Measurements from ENCODE around the gene CAPN12.

CAPN12 gene

GRCh38 chr19:38726284-38726673 lies 18.0 kb downstream of the CAPN12 start:
- no peak for DNase-seq (ENCODE audit: low read depth)

DNA sequence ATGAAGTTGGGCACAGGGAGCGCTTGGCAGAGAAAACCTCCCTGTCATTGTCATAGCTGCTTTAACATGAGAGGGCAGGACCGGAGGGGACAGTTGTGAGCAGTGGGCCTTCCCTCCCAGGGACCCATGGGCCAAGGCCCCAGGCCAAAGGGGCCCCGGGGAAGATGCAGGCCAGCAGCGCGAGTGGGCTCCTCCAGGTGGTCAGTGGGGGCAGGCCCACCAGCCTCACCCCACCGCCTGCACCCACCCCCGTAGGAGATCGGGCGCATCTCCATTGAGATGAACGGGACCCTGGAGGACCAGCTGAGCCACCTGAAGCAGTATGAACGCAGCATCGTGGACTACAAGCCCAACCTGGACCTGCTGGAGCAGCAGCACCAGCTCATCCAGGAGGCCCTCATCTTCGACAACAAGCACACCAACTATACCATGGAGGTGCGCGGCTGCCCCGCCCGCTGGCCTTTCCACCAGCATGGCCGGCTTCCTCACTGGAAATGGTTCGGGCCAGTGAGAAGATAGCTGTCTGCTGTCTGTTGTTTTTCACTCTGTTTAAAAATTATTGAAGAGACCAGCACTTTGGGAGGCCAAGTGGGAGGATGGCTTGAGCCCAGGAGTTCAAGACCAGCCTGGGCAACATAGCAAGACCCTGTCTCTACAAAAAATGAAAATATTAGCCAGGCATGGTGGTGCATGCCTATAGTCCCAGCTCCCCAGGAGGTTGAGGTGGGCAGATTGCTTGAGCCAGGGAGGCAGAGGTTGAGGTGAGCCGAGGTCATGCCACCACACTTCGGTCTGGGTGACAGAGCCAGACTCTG lies 18.6 kb downstream of the CAPN12 start:
- DNase-seq (ENCODE audit: low read depth), result no peak

- DNase-seq (ENCODE audit: low read depth), result no peak
Observed at GRCh38 chr19:38723990-38724854, 20.1 kb downstream of the CAPN12 start.

DNA sequence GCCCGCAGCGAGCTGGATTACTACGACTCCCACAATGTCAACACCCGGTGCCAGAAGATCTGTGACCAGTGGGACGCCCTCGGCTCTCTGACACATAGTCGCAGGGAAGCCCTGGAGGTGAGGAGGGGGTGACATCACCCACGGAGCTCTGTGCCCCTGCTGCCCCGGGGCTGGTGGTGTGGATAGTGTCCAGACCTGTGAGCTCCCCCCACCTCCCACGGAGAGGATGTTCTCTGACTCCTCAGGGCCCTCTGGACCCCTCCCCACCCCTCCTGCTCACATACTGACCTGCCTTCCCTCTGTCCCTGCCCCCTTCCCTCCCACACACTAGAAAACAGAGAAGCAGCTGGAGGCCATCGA lies 20.7 kb downstream of the CAPN12 start:
- no peak for DNase-seq (ENCODE audit: low read depth)

DNA sequence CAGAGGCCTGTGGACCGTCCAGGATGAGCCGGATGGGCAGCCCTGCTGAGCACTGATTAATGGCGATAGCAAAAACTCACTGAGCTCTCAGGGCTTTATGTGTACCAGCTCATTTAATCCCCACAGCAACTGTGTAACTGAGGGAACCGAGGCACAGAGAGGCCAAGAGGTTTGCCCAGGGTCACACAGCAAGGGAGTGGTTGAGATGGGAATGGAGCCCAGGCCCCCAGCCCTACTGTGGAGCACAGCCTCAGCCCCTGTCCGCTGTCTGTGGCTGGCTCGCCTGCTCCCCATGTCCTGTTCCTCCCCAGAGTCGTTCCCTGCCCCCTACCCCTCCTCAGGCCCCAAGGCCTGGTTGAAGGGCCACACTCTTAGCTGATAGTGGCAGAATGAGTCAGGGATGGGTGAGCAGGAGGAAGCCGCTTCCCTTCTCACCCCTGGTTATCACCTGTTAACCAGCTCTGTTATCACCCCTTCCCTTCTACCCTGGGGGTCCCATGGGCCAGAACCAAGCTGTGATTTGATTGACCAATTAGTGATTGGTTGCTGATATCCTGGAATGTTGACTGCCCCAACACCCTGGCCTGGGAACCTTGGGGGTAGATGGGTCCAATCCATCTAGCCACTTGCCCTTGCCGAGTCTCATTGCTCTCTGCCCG lies 21.2 kb downstream of the CAPN12 start:
- no peak for DNase-seq (ENCODE audit: low read depth)

DNA sequence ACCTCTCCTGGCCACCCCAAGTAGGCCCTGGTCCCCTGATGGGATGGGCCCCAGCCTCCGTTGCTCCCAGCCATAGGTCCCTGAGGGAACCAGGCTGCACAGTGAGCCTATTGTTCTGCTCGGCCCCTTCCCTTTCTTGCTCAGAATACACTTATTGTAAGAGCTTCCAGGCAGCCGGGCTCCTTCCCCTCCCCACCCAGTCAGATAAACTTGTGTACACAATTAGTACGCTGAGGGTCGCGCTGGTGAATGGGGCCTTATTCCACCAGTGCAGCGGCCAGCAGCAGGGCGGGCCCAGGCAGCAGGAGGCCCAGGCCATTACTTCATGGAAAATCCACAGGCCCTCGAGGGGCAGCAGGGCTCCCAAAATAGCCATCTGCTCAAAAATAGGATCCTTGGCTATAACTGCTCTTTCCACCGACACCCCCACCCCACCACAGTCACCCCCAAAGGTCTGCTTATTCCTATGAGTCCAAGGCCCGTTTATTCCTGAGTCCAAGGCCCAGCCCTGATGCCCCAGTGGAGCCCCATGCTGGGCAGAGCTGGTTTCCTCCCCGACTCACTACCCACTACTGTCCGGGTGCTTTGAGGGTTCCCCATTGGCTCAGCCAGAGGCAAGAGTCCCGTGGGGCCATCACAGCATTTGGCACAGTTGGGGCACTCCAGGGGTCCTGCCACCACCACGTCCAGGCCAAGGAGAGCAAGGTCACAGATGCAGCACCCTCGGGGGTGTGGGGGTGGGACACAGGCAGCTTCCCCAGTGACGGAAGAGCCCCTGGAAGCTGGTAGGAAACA lies 22.1 kb downstream of the CAPN12 start:
- no peak for DNase-seq (ENCODE audit: low read depth)

GRCh38 chr19:38721496-38721895 lies 22.8 kb downstream of the CAPN12 start:
- no peak for DNase-seq (ENCODE audit: low read depth)

GRCh38 chr19:38720559-38721236 lies 23.6 kb downstream of the CAPN12 start:
- DNase-seq (ENCODE audit: low read depth), result no peak

DNA sequence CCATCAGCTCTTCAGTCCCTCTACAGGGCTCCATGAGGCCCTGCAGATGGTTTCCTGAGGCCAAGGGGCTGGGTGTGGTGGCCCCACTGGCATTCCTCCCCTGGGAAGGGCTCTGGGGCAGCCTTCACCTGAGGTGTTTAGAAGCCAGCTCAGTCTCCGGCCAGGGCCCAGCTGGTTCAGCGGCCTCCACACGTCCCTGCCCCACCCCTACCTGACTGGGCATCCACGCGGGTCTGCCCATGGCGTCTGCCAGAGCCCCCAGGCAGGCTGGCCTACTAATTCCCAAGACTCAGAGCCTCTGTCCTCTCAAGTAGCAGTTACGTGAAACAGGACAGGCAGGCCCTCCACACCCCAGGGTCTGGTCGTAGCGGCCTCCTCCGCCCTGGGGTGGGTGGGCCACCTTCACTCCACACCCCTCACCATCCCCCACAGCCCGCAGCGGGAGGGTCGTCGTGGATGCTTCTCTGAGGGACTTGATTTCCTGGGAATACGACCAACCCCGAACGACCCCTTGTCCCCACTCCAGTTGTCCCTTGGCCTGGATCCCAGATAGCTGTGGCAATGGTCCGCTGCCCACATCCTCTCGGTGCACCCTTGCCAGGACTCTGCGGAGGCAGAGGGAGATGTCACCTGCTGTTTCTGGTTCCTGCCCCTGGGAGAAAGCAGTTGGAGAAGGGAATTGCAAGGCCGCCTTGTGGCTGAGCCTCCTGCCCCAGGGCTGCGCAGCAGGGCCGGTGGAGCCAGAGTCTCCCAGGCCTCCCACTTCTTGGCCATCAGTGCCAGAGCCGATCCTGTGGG lies 24.3 kb downstream of the CAPN12 start:
- DNase-seq (ENCODE audit: low read depth), result no peak

DNA sequence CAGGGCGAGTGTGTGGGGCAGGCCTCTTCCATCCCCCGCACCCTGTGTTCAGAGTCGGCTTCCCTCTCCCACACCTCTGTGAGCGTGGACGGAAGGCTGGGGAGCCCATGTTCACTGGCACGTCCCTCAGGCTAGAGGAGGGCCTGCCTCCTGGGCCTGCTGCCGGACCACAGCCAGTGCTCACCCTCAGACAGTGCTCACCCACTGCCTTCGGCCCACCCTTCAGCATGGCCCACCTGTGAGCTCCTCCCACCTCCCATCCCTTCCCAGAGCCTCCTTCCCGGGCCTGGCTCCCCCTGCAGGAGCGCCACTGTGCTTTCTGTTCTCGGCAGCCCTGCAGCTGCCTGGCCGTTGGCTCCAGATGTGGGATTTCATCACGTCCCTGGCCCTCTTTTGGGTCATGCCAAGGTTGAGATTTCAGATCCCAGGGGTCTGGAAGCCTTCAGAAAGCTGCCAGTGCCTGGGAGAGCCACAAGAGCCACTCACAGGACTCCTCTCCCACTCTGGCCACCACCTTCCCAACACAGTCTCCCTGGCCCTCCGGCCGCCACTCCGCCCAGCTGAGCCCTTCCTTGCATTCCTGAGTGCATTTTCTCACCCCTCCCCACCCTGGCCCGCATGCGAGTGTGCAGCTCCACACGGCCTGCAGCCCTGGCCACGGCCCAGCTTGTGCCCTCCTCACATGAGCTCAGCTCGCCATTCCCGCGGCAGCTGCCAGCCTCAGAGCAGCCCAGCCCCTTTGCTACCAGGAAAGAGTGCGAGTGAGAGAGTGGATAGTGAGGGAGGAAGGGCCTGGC lies 25.3 kb downstream of the CAPN12 start:
- no peak for DNase-seq (ENCODE audit: low read depth)

GRCh38 chr19:38717855-38718254 lies 26.4 kb downstream of the CAPN12 start:
- no peak for DNase-seq (ENCODE audit: low read depth)

DNA sequence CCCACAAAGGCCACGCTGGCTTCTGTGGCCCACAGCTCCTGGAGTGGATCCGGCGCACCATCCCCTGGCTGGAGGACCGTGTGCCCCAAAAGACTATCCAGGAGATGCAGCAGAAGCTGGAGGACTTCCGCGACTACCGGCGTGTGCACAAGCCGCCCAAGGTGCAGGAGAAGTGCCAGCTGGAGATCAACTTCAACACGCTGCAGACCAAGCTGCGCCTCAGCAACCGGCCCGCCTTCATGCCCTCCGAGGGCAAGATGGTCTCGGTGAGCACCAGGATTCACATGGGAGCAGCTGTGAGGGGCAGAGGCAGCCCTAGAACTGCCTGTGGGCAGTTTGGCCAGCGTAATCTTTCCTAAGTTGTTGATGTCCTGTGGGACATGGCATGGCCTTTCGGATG lies 27.2 kb downstream of the CAPN12 start:
- DNase-seq (ENCODE audit: low read depth), result no peak

- DNase-seq (ENCODE audit: low read depth), result no peak
Observed at GRCh38 chr19:38715555-38715954, 28.7 kb downstream of the CAPN12 start.

DNA sequence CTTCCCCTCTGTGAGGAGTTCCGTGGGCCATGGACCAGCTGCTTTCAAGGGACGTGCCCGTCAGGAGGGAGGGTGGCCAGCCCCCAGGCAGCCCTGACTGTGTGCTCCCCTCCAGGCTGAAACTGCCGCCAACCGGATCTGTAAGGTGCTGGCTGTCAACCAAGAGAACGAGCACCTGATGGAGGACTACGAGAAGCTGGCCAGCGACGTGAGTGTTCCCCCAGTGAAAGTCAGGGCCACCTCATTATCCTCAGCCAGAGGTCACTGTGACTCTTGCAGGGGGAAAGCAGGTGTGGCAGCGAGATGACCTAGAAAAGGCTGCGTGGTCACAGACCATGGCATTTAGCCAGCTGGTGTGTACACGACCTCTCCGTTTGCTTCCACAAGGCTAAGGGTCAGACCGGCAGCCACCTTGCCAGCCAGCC lies 29.9 kb downstream of the CAPN12 start:
- DNase-seq (ENCODE audit: low read depth), result no peak

GRCh38 chr19:38713865-38714264 lies 30.4 kb downstream of the CAPN12 start:
- no peak for DNase-seq (ENCODE audit: low read depth)

GRCh38 chr19:38713227-38713649 lies 31.0 kb downstream of the CAPN12 start:
- no peak for DNase-seq (ENCODE audit: low read depth)

DNA sequence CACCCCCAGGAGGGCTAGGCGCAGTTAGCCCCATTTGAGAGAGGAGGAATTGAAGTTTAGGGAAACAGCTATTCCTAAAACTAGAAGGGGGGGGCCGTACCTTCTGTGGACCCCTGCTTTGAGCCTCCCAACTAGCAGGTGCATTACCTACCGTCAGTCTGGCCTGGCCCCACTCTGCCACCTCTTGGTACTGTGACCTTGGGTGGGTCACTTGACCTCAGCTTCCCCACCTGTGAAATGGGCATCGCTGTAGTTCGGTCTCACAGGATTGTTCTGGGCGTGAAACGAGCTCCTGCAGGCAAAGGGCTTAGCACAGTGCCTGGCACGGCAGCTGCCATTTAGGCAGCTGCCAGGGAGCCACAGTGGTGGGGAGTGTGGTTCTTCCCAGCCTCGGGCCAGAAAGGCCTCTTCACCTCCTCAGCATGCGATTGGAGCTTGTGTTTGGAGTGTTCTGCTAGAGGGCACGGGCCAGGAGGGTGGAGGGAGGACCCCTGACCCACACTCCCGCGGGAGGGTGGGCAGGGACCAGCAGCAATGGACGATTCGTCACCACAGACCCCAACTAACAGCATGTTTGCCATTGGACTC lies 32.0 kb downstream of the CAPN12 start:
- no peak for DNase-seq (ENCODE audit: low read depth)

DNA sequence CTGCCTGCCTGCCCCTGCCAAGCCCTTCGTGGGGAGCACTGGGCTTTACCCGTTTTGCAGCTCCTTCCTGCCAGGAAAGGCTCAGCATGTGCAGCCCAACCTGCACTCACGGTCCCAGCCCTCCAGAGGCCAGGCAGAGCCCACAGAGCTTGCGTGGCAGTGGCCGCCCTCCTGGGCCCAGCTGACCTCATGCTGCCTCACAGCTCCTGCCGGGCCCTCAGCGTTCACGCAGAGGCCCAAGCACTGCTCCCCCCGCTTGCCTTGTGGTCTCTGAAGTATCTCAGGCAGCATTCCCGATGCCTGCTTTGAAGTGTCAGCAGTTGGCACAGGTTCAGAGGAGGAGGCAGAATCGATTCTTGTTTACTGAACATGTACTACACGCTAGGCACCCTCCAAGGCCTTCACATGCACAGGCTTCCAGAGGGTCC lies 32.5 kb downstream of the CAPN12 start:
- DNase-seq (ENCODE audit: low read depth), result no peak
